Occipital lobe (tissue), 3 donors: ENCODE results near the gene HSPA1L. TPM values are rescaled to one million over a fixed set of nuclear protein-coding genes. Genes with fewer than 3 reads are reported as not detected.

Experiments
- DNase-seq: peaks from one replicate; lab custom pipeline; 2025; lab: John Stamatoyannopoulos, UW
- small RNA-seq: library from RNA; depleted of rRNA; stranded (forward); fragments of <200 nt; gene quantifications from one replicate; pipeline ENCODE3, GENCODE V24; 2014
- total RNA-seq: library from RNA; depleted of rRNA; stranded (reverse); fragments of >200 nt; gene quantifications from one replicate; pipeline ENCODE4 v1.2.3, GENCODE V29; 2014

HSPA1L gene
- total RNA-seq, 1 donor from 2014 or later = 4.4 TPM

DNA sequence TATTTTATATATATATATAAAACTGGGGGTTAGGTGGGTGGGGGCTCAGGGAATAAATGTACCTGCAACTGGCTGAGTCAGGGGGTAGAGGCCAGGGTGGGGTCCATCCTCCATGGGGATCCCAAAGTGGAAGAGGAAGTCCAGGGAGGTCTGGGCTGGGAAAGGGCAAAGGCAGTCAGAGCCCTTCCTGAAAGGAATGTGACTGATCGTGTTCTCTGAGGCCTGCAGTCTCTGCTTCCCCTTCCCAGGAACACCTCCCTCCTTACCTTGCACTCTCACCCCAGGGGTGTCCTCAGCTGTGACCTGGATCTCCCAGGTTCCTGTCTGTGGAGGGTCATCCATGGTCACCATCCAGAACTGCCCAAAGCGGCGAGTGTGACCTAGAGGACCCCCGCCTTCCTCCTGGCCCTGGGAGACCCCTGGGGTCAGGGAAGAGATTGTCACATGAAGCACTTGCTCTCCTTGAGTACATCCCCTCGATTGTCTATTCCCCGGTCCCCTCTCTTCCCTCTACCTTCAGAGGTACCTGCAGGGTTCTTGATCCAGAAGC, 47.9 kb downstream of the HSPA1L start:
- no peak for DNase-seq

DNA sequence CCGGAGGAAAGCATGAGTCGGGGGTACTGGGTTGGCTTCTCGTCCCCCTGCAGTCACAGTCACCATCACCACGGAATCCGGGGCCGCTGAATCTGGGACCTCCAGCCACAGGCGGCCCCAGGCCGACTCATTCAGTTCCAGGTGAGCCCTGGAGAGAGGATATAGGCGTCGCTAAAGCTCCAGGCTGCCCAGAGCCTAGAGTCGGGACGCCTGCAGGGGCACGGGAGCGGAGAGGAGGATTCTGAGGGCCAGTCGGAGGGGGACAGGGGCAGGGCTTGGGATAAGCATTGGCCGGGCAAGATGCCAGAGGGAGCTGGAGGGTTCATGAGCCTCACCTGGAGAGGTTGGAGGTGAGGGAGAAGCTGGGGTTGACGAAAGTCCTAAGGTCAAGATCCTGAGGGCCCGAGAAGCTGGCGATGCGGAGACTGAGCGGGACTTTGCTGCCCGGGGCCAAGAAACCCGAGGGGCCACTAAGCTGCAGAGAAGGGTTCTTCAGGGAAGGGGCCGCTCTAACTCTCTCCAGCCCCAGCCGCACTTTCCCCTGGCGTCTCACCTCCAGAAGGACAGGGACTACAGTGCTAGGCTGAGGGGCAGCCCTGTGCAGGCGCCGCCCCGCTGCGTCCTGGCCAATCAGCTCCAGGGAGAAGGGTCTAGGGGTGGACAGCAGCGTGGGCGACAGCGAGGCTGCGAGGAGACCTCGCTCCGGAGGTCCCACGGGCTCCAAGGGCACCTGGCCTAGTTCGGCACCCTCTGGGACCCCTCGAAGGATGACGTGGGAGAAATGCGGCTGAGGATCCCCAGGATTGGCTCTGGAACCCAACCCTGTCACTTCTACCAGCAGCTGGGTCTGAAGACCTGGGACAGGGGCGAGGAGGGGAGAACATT, 48.9 kb downstream of the HSPA1L start:
- no peak for DNase-seq

DNA sequence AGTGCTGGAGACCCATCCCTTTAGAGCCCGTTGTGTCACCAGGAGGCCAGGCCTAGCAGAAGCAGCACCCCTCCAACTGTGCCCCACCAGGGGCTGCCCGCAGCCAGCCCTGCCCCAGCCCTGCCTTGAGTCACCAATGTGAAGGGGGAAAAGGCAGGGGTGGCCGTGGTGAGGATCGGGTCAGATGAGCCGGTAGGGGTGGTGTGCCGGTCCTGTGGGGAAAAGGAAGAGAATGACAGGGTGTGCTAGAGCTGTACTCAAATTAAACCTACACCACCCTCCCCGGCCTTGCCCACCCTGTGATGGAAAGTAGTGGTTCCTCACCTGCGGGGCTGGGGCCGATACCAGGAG, 49.5 kb downstream of the HSPA1L start:
- DNase-seq = no peak

DNA sequence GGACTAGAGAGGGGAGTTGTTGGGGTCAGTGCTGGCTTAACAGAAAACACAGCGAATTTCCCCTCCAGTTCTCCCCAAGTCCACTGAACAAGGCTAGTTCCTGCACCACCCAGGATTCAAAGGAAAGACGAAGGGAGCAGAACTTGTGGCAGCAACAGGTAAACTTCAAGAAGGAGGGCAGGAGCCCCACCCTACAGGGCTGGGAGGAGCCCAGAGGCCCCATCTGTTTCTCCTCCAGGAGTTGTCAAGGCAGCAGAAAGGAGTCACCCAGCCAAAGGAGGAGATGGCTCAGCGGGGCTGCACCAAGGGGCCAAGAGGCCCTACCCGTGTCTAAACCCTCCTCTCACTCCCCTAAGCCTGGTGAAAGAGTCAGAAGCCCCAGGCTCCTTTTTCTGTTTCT, 50.9 kb downstream of the HSPA1L start:
- no peak for DNase-seq

DNA sequence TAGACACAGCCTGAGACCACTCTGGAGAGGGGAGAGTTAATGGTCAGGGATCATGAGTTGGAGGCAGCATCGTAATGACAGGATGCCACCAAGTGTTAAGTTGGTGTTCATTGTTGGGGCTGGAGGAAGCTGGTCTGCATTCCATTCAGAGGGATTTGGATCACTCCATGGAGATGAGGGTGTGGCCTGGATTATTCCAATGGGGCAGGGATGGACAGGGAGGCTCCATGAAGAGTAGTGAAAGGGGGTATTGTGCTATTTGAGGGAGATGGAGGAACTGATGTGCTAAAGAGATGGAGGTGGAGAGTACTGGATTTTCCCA, 51.5 kb downstream of the HSPA1L start:
- no peak for DNase-seq

DNA sequence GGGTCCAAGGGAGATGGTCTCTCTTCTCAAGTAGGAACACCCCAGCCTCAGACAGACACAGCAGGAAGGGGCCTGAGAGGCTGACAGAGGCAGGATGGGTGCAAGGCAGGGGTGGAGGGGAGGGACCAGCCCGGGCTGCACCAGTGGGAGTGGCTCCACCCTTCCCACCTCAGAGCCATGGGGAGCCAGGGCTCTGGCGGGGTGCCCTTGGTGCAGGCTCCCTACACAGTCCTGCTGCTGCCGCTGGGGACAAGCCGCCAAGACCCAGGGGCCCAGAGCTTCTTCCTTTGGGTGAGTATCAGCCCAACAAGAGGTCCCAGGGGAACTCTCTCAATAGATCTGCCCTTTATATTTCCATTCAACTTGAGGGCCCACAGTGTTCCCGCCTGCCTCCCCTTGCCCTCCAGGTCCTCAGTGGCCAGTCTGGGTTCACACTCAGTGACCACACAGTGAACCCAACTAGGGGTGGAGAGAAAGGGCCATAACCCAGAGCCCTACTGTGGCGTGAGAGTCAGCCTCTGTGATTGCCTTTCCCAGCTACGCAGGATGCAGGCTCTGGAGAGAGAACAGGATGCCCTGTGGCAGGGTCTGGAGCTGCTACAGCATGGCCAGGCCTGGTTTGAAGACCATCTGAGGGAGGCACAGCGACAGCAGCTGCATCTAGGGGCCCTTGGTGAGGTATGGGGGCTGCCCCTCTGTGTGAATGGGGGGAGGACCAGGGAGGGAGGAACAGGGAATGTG, 52.0 kb downstream of the HSPA1L start:
- no peak for DNase-seq

DNA sequence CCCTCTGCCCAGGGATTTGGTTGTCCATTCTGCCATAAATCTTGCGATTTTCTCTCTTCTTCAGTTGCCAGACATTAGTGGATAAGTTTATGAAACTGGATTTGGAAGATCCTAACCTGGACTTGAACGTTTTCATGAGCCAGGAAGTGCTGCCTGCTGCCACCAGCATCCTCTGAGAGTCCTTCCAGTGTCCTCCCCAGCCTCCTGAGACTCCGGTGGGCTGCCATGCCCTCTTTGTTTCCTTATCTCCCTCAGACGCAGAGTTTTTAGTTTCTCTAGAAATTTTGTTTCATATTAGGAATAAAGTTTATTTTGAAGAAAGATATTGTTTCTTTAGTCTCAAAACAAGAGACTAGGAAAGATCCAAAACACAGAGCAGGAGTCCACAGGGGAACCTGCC, 52.7 kb downstream of the HSPA1L start, which contains the start of gene SAPCD1:
Gene SAPCD1 (plus strand): TSS at position 301 of the 400 bp plus-strand sequence. CDS start 399 bp downstream, outside the sequence.
- DNase-seq = no peak

DNA sequence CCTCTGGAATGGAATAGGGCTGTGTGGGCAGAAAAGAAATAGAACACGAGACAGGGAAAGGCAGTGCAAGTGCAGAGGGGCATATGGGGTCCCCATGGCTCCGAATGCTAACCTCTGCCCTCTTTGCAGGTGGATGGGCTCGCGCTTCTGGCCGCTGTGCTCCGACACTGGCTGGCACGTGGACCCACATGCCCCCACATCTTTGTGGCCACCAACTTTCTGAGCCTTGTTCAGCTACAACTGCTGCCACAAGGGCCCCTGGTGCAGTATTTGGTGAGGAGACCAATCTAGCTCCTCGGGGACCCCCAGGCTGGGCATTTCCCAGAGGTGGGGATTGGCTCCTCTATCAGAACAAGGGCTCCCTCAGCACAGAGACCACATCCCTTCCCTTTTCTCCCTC, 53.7 kb downstream of the HSPA1L start:
- DNase-seq = no peak

DNA sequence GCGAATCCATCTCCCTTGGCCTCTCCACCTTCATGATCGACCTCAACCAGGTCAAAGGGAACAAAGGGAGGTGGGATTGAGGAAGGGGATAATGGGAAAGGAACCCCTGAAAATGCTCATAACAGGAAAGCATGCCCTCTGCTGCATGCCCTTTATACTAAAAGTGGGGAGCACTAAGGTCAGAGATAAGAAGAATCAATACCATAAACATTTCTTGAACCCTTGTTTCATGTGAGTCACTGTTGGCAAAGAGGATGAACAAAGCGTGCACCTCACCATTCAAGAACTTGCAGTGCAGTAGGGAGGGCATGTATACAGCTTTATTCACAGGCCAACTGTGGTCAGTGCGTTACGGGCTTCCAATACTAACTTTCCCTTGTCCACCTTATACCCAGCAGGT, 54.3 kb downstream of the HSPA1L start:
- DNase-seq = no peak

Small RNA genes within 50 kb of the gene (small RNA-seq; reads per million reads assigned to genes)
- gene MSH5-SAPCD1 (not detected), gene RF00019 (not detected), gene SAPCD1 (not detected), gene SNORD48 (119 reads per million, percentile 96 among the genes with 10 or more reads in this experiment), gene SNORD52 (not detected)

Other genes with a start within 250 kb of the HSPA1L start
- not detected for gene LTA, start 243.0 kb downstream of the HSPA1L start, total RNA-seq
- not detected for gene TNF, start 239.7 kb downstream of the HSPA1L start, total RNA-seq
- 0.31 TPM for gene LTB, start 232.9 kb downstream of the HSPA1L start, total RNA-seq
- gene LST1, start 229.0 kb downstream of the HSPA1L start, total RNA-seq = 0.94 TPM
- gene NCR3, start 222.3 kb downstream of the HSPA1L start, total RNA-seq = not detected
- gene AIF1, start 200.0 kb downstream of the HSPA1L start, total RNA-seq = 4.1 TPM
- 31.7 TPM for gene PRRC2A, start 194.6 kb downstream of the HSPA1L start, total RNA-seq
- 118 TPM for gene BAG6, start 162.6 kb downstream of the HSPA1L start, total RNA-seq
- gene APOM, start 159.4 kb downstream of the HSPA1L start, total RNA-seq = not detected
- gene C6orf47, start 154.5 kb downstream of the HSPA1L start, total RNA-seq = 16.2 TPM
- gene GPANK1, start 150.3 kb downstream of the HSPA1L start, total RNA-seq = 9.8 TPM
- 69.9 TPM for gene CSNK2B, start 149.2 kb downstream of the HSPA1L start, total RNA-seq
- 3.4 TPM for gene LY6G5B, start 145.3 kb downstream of the HSPA1L start, total RNA-seq
- 3.1 TPM for gene LY6G5C, start 134.2 kb downstream of the HSPA1L start, total RNA-seq
- gene ABHD16A, start 112.0 kb downstream of the HSPA1L start, total RNA-seq = 48.2 TPM
- gene LY6G6F, start 108.4 kb downstream of the HSPA1L start, total RNA-seq = not detected
- not detected for gene LY6G6D, start 99.9 kb downstream of the HSPA1L start, total RNA-seq
- 0.31 TPM for gene LY6G6C, start 93.5 kb downstream of the HSPA1L start, total RNA-seq
- not detected for gene MPIG6B, start 91.9 kb downstream of the HSPA1L start, total RNA-seq
- gene DDAH2, start 86.0 kb downstream of the HSPA1L start, total RNA-seq = 117 TPM
- gene CLIC1, start 78.8 kb downstream of the HSPA1L start, total RNA-seq = 35.2 TPM
- 4.2 TPM for gene MSH5, start 75.3 kb downstream of the HSPA1L start, total RNA-seq
- gene SAPCD1, start 52.6 kb downstream of the HSPA1L start, total RNA-seq = 0.31 TPM
- 0.31 TPM for gene VWA7, start 38.0 kb downstream of the HSPA1L start, total RNA-seq
- gene VARS1, start 19.5 kb downstream of the HSPA1L start, total RNA-seq = 25.6 TPM
- 22.9 TPM for gene LSM2, start 8.3 kb downstream of the HSPA1L start, total RNA-seq
- 117 TPM for gene HSPA1A, start 260 bp upstream of the HSPA1L start, total RNA-seq
- 121 TPM for gene HSPA1B, start 12.5 kb upstream of the HSPA1L start, total RNA-seq
- gene NEU1, start 47.5 kb upstream of the HSPA1L start, total RNA-seq = 20.3 TPM
- not detected for gene SLC44A4, start 63.7 kb upstream of the HSPA1L start, total RNA-seq
- gene EHMT2, start 82.4 kb upstream of the HSPA1L start, total RNA-seq = 83.9 TPM
- gene ZBTB12, start 86.8 kb upstream of the HSPA1L start, total RNA-seq = 25.6 TPM
- 4.7 TPM for gene C2, start 112.4 kb upstream of the HSPA1L start, total RNA-seq
- 0.62 TPM for gene CFB, start 130.8 kb upstream of the HSPA1L start, total RNA-seq
- 37.4 TPM for gene NELFE, start 143.7 kb upstream of the HSPA1L start, total RNA-seq
- 27.6 TPM for gene SKIC2, start 143.9 kb upstream of the HSPA1L start, total RNA-seq
- 6.9 TPM for gene DXO, start 156.9 kb upstream of the HSPA1L start, total RNA-seq
- 8.6 TPM for gene C4A, start 166.8 kb upstream of the HSPA1L start, total RNA-seq
- 9.2 TPM for gene C4B, start 199.5 kb upstream of the HSPA1L start, total RNA-seq
- gene CYP21A2, start 223.1 kb upstream of the HSPA1L start, total RNA-seq = not detected